22Rv1 (cell line): ENCODE measurements around the gene SMOC2.

Source experiments
- ZFX ChIP-seq: fragments of 450-650 bp; IDR thresholded peaks from 2 replicates; pipeline ENCODE4 v1.6.1; 2017; ENCODE audit warnings: antibody characterized with exemption, borderline replicate concordance
- TF ChIP-seq, protein P1 (sequence below): fragments of 450-650 bp; IDR thresholded peaks from 2 replicates; pipeline ENCODE4 v1.5.1; 2017; ENCODE audit warnings: mild to moderate bottlenecking

DNA sequence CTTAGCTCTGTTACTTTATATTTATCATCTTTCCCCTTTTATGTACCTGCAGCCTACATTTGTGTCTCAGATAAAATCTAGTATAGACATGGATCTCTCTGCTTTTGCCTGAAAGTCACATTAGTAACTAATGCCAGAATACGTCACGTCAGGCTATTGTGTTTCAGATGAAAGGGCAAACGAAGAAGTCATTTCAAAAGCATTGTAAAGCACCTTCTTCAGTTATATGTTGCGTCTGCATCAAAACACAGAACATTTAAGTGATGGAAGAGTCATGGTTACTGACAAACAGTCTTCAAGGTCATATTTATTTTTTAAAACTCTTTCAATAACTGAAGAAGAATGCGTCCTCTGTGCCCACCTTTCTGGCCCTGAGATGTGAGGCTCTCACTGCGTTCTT is 119.1 kb downstream of the SMOC2 start:
- TF ChIP-seq, protein P1, sequence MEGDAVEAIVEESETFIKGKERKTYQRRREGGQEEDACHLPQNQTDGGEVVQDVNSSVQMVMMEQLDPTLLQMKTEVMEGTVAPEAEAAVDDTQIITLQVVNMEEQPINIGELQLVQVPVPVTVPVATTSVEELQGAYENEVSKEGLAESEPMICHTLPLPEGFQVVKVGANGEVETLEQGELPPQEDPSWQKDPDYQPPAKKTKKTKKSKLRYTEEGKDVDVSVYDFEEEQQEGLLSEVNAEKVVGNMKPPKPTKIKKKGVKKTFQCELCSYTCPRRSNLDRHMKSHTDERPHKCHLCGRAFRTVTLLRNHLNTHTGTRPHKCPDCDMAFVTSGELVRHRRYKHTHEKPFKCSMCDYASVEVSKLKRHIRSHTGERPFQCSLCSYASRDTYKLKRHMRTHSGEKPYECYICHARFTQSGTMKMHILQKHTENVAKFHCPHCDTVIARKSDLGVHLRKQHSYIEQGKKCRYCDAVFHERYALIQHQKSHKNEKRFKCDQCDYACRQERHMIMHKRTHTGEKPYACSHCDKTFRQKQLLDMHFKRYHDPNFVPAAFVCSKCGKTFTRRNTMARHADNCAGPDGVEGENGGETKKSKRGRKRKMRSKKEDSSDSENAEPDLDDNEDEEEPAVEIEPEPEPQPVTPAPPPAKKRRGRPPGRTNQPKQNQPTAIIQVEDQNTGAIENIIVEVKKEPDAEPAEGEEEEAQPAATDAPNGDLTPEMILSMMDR = no peak
- no peak for TF ChIP-seq ZFX
